Uterus (tissue), 2 donors: ENCODE measurements around the gene ZNF581.

Experiments
- POLR2A ChIP-seq, 2 donors: fragments of 450-650 bp; IDR thresholded peaks; one replicate each; pipeline ENCODE4 v1.6.1; 2016; ENCODE audit warnings: antibody characterized with exemption in 2 of 2, mild to moderate bottlenecking in 1 of 2, moderate library complexity in 1 of 2
- TF ChIP-seq, protein P1 (sequence below), 4 experiments: fragments of 200-600 bp in 2 of 4; fragments of 450-650 bp in 2 of 4; sonication (generic) in 2 of 4; IDR thresholded peaks; one replicate each; pipeline ENCODE4 v1.5.1; 2016 to 2019; ENCODE audit warnings: antibody characterized with exemption in 4 of 4, mild to moderate bottlenecking in 2 of 4, moderate library complexity in 1 of 4

DNA sequence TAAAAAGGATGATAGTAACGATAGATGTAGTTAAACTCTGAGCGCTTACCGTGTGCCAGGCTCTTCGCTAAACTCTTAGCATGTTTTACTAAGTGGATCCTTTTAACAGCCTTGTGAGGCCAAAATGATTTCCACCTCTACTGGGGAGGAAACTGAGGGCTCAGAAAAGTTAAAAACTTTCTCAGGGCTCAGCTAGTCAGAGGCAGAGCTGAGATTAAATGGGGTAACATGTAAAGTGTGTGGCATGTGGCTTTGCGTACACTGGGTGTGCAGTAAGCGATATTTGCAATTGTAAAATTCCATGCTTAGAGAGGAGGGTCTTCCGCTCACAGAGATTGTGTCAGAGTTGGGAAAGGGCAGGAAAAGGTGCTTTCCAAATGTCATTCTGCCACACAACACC lies 13.1 kb downstream of the ZNF581 start:
- TF ChIP-seq, protein P1, sequence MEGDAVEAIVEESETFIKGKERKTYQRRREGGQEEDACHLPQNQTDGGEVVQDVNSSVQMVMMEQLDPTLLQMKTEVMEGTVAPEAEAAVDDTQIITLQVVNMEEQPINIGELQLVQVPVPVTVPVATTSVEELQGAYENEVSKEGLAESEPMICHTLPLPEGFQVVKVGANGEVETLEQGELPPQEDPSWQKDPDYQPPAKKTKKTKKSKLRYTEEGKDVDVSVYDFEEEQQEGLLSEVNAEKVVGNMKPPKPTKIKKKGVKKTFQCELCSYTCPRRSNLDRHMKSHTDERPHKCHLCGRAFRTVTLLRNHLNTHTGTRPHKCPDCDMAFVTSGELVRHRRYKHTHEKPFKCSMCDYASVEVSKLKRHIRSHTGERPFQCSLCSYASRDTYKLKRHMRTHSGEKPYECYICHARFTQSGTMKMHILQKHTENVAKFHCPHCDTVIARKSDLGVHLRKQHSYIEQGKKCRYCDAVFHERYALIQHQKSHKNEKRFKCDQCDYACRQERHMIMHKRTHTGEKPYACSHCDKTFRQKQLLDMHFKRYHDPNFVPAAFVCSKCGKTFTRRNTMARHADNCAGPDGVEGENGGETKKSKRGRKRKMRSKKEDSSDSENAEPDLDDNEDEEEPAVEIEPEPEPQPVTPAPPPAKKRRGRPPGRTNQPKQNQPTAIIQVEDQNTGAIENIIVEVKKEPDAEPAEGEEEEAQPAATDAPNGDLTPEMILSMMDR (IDR thresholded peaks at IDR 0.05) = no peak
- TF ChIP-seq POLR2A (IDR thresholded peaks at IDR 0.05) = no peak
